Trophoblast cell (in vitro differentiated cells and primary cell): ENCODE data around the gene TMEM41B.

Experiments used
- DNase-seq, 2 donors: peaks; one replicate each; pipeline ENCODE4 v3.0.0-alpha.2; 2016
- H2AFZ ChIP-seq: 2 replicates; pipeline ENCODE4 v1.6.1; 2013; ENCODE audit warnings: low read length, moderate library complexity, mild to moderate bottlenecking; ENCODE audit not compliant: insufficient read depth, poor library complexity
- H2AK5ac ChIP-seq: 2 replicates; pipeline ENCODE4 v1.6.1; 2013; ENCODE audit warnings: mild to moderate bottlenecking, low read length
- H2BK120ac ChIP-seq: 2 replicates; pipeline ENCODE4 v1.6.1; 2013; ENCODE audit warnings: low read length, mild to moderate bottlenecking, moderate library complexity; ENCODE audit not compliant: insufficient read depth, poor library complexity
- H2BK12ac ChIP-seq: 2 replicates; pipeline ENCODE4 v1.6.1; 2013; ENCODE audit warnings: mild to moderate bottlenecking, low read length, moderate library complexity
- H2BK5ac ChIP-seq: 2 replicates; pipeline ENCODE4 v1.6.1; 2013; ENCODE audit warnings: low read length, low read depth, moderate library complexity, mild to moderate bottlenecking; ENCODE audit not compliant: poor library complexity
- H3K14ac ChIP-seq: 2 replicates; pipeline ENCODE4 v1.6.1; 2013; ENCODE audit warnings: mild to moderate bottlenecking, low read length
- H3K18ac ChIP-seq: 2 replicates; pipeline ENCODE4 v1.6.1; 2013; ENCODE audit warnings: mild to moderate bottlenecking, low read length
- H3K23ac ChIP-seq: 2 replicates; pipeline ENCODE4 v1.6.1; 2013; ENCODE audit warnings: low read length
- H3K27ac ChIP-seq: 2 replicates; pipeline ENCODE4 v1.5.1; 2013; ENCODE audit warnings: low read depth, mild to moderate bottlenecking, inconsistent platforms, low read length, moderate library complexity
- H3K27me3 ChIP-seq: 2 replicates; pipeline ENCODE4 v1.6.1; 2013; ENCODE audit warnings: inconsistent platforms, mild to moderate bottlenecking, low read length, moderate library complexity; ENCODE audit not compliant: insufficient read depth
- H3K36me3 ChIP-seq, 2 experiments: 1 replicate in 1 of 2; 2 replicates in 1 of 2; pipeline ENCODE4 v1.6.1; 2013; ENCODE audit warnings: low read length in 2 of 2, mild to moderate bottlenecking in 2 of 2, moderate library complexity in 1 of 2; ENCODE audit not compliant: insufficient read depth in 2 of 2, control insufficient read depth in 1 of 2
- H3K4ac ChIP-seq: 2 replicates; pipeline ENCODE4 v1.6.1; 2013; ENCODE audit warnings: low read depth, mild to moderate bottlenecking, low read length, moderate library complexity
- H3K4me1 ChIP-seq, 2 experiments: 1 replicate in 1 of 2; 2 replicates in 1 of 2; pipeline ENCODE4 v1.6.1; 2013; ENCODE audit warnings: low read length in 2 of 2, mild to moderate bottlenecking in 2 of 2, moderate library complexity in 1 of 2; ENCODE audit not compliant: insufficient read depth in 2 of 2, control insufficient read depth in 1 of 2
- H3K4me2 ChIP-seq: 2 replicates; pipeline ENCODE4 v1.6.1; 2013; ENCODE audit warnings: inconsistent platforms, mild to moderate bottlenecking, low read length, moderate library complexity
- H3K4me3 ChIP-seq: 2 replicates; pipeline ENCODE4 v1.5.1; 2013; ENCODE audit warnings: mild to moderate bottlenecking, low read depth, low read length, inconsistent platforms
- H3K79me1 ChIP-seq: one replicate; pipeline ENCODE4 v1.6.1; 2013; ENCODE audit warnings: low read length
- H3K79me2 ChIP-seq: 2 replicates; pipeline ENCODE4 v1.6.1; 2013; ENCODE audit warnings: low read length, mild to moderate bottlenecking; ENCODE audit not compliant: control insufficient read depth, insufficient read depth, poor library complexity
- H3K9ac ChIP-seq: 2 replicates; pipeline ENCODE4 v1.6.1; 2013; ENCODE audit warnings: mild to moderate bottlenecking, low read length
- H3K9me3 ChIP-seq: 2 replicates; pipeline ENCODE4 v1.6.1; 2013; ENCODE audit warnings: low read depth, mild to moderate bottlenecking, control low read depth, inconsistent platforms, low read length; ENCODE audit not compliant: insufficient read depth
- H4K12ac ChIP-seq: 2 replicates; pipeline ENCODE4 v1.6.1; 2013; ENCODE audit warnings: low read depth, mild to moderate bottlenecking, low read length, moderate library complexity
- H4K8ac ChIP-seq: 2 replicates; pipeline ENCODE4 v1.6.1; 2013; ENCODE audit warnings: low read depth, mild to moderate bottlenecking, low read length, moderate library complexity
- H4K91ac ChIP-seq: one replicate; pipeline ENCODE4 v1.6.1; 2013; ENCODE audit warnings: low read depth, mild to moderate bottlenecking, low read length, moderate library complexity
- WGBS: extraction: QIAGEN DNeasy Blood & Tissue Kit; methylation state at CpG from one replicate; pipeline ENCODE4 v1.1.7; 2013; ENCODE audit warnings: missing lambda C conversion rate; ENCODE audit not compliant: insufficient read length, insufficient coverage; ENCODE audit errors: extremely low coverage; 5-methylcytosine and 5-hydroxymethylcytosine counted together

TMEM41B gene

GRCh38 chr11:9251311-9251710 is 63.1 kb downstream of the TMEM41B start:
- Histone ChIP-seq H4K8ac (no peak overlapping the region), H4K12ac (no peak overlapping the region), H3K4me3 (no peak overlapping the region), H3K23ac (no peak overlapping the region), H2AK5ac (no peak overlapping the region), H2AFZ (no peak overlapping the region), H2BK120ac (no peak overlapping the region), H3K4me1 (peaks cover 3 to 6% of the 10 kb centered on the region in 2 experiments), H3K79me2 (peaks cover 8% of the 10 kb centered on the region), H3K4me2 (no peak overlapping the region), H2BK12ac (no peak overlapping the region), H3K36me3 (peaks cover 4% of the 10 kb centered on the region in 2 experiments), H3K79me1 (no peaks in the 10 kb centered on the region), H3K9ac (no peak overlapping the region), H3K14ac (no peak overlapping the region), H3K4ac (peak overlapping the region; percentile 54), H2BK5ac (no peak overlapping the region), H3K27ac (no peak overlapping the region), H3K27me3 (no peaks in the 10 kb centered on the region), H3K18ac (no peak overlapping the region), H3K9me3 (no peaks in the 10 kb centered on the region), H4K91ac (no peak overlapping the region)
- peak in 1 of 2 donors; percentile 54 for DNase-seq
- WGBS, result no CpG with 5 or more reads among the region's 3 CpGs

DNA sequence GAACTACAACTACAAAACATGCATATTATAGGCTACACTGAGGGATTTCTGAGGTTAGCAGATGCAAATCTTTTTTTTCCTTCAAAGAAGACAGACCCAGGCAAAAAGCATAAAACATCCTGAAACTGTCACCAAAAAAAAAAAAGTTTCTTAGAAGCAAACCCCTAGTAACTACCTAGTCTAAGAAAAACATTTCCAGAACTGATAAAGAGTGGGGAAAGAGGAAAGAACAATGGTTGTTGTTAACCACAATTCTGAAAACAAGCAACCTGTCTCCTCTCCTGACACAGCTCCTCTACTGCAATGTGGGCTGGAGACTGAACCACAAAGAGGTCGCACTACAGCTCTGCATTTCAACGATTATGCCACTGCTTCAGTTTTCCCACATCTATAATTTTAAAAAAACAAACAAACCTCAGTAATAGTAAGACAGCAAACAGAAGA is 64.2 kb downstream of the TMEM41B start:
- Histone ChIP-seq H4K91ac (no peak overlapping the region), H2AFZ (no peak overlapping the region), H3K23ac (no peak overlapping the region), H3K18ac (no peak overlapping the region), H3K36me3 (peaks cover 0 to 1% of the 10 kb centered on the region in 2 experiments), H3K27me3 (no peaks in the 10 kb centered on the region), H3K14ac (no peak overlapping the region), H3K79me2 (peaks cover 10% of the 10 kb centered on the region), H2BK120ac (no peak overlapping the region), H3K4me1 (peaks cover 3 to 6% of the 10 kb centered on the region in 2 experiments), H3K9ac (no peak overlapping the region), H2BK5ac (no peak overlapping the region), H3K4me3 (no peak overlapping the region), H2BK12ac (no peak overlapping the region), H2AK5ac (no peak overlapping the region), H3K27ac (peak overlapping the region; percentile 21), H4K12ac (no peak overlapping the region), H4K8ac (no peak overlapping the region), H3K4ac (no peak overlapping the region), H3K4me2 (no peak overlapping the region), H3K79me1 (no peaks in the 10 kb centered on the region), H3K9me3 (no peaks in the 10 kb centered on the region)
- DNase-seq, result no peak
- WGBS, result no CpG with 5 or more reads among the region's 2 CpGs

DNA sequence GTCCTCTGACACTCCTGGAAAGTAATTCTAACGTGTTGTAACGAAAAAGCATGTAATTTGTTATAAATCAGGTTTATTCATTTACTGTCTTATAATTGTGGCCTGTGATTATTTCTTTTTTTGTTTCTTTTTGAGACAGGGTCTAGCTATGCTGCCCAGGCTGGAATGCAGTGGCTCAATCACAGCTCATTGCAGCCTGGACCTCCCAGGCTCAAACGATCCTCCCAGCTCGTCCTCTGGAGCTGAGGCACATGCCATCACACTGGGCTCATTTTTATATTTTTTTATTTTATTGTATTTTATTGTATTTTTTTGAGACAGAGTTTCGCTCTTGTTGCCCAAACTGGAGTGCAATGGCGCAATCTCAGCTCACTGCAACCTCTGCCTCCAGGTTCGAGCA is 65.1 kb downstream of the TMEM41B start:
- Histone ChIP-seq H2BK12ac (no peak overlapping the region), H3K4me3 (no peak overlapping the region), H2BK5ac (no peak overlapping the region), H3K79me2 (peaks cover 11% of the 10 kb centered on the region), H2AFZ (no peak overlapping the region), H3K4me2 (no peak overlapping the region), H3K4ac (no peak overlapping the region), H3K27me3 (no peaks in the 10 kb centered on the region), H4K8ac (no peak overlapping the region), H3K9me3 (no peaks in the 10 kb centered on the region), H3K36me3 (no peaks in the 10 kb centered on the region), H2BK120ac (no peak overlapping the region), H3K27ac (no peak overlapping the region), H3K4me1 (peaks cover 3 to 6% of the 10 kb centered on the region in 2 experiments), H3K79me1 (no peaks in the 10 kb centered on the region), H3K14ac (no peak overlapping the region), H3K9ac (no peak overlapping the region), H3K18ac (no peak overlapping the region), H3K23ac (no peak overlapping the region), H2AK5ac (no peak overlapping the region), H4K12ac (no peak overlapping the region), H4K91ac (no peak overlapping the region)
- no CpG with 5 or more reads among the region's 7 CpGs for WGBS
- DNase-seq, result no peak

- no peak overlapping the region for H3K4me3 ChIP-seq
- H2BK120ac ChIP-seq, result no peak overlapping the region
- H2AK5ac ChIP-seq, result no peak overlapping the region
- peaks cover 0 to 1% of the 10 kb centered on the region in 2 experiments for H3K36me3 ChIP-seq
- no peak overlapping the region for H4K91ac ChIP-seq
- no peak overlapping the region for H3K14ac ChIP-seq
- no peak overlapping the region for H3K9ac ChIP-seq
- DNase-seq, result no peak
- no peak overlapping the region for H3K23ac ChIP-seq
- no peak overlapping the region for H2AFZ ChIP-seq
- H3K27me3 ChIP-seq, result no peaks in the 10 kb centered on the region
- no CpG with 5 or more reads among the region's 3 CpGs for WGBS
- no peak overlapping the region for H2BK12ac ChIP-seq
- no peaks in the 10 kb centered on the region for H3K9me3 ChIP-seq
- H2BK5ac ChIP-seq, result no peak overlapping the region
- H3K4me2 ChIP-seq, result no peak overlapping the region
- H3K79me2 ChIP-seq, result peaks cover 5% of the 10 kb centered on the region
- no peak overlapping the region for H3K27ac ChIP-seq
- peak overlapping the region; percentile 43 for H3K4ac ChIP-seq
- peaks cover 3 to 5% of the 10 kb centered on the region in 2 experiments for H3K4me1 ChIP-seq
- no peak overlapping the region for H3K18ac ChIP-seq
- no peak overlapping the region for H4K12ac ChIP-seq
- no peaks in the 10 kb centered on the region for H3K79me1 ChIP-seq
- H4K8ac ChIP-seq, result no peak overlapping the region
Observed at GRCh38 chr11:9247863-9248262, 66.5 kb downstream of the TMEM41B start.
